Measurements from ENCODE around the gene SNTA1. TPM values are rescaled to one million over a fixed set of nuclear protein-coding genes. Genes with fewer than 3 reads are reported as not detected.
"Not testable (repeated sequence)": the region's sequence is repeated elsewhere in the genome, so short reads cannot be mapped to it uniquely, and the experiment has no call there.

The SNTA1 gene
- polyA plus RNA-seq, 1 donor from 2014 or later, result 13.2 TPM

DNA sequence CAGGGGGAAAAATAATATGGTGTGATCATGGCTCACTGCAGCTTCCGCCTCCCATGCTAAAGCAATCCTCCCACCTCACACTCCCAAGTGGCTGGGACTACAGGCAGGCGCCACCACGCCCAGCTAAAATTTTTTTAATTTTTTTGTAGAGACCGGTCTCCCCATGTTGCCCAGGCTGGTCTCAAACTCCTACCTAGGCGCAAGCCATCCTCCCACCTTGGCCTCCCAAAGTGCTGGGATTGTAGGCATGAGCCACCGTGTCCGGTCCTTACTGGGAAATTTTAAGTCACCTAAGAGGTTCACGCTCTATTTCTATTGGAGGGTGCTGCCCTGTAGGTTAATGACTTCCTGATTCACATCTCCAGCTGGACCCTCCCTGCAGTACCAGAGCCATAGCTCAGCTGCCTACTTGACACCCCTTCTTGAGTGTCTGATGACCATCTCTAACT is 41.6 kb downstream of the SNTA1 start:
- Mint-ChIP-seq H3K4me1 (peaks cover 17 to 29% (median 25%) of the 10 kb centered on the region in 3 donors), H3K9me3 (no peaks in the 10 kb centered on the region), H3K4me3 (peak overlapping the region; percentile 90 to 98 (median 96)), H3K27me3 (peaks cover 1% of the 10 kb centered on the region), H3K36me3 (peaks cover 4% of the 10 kb centered on the region), H3K27ac (peak overlapping the region in 2 of 3 donors; percentile 63 to 64)

DNA sequence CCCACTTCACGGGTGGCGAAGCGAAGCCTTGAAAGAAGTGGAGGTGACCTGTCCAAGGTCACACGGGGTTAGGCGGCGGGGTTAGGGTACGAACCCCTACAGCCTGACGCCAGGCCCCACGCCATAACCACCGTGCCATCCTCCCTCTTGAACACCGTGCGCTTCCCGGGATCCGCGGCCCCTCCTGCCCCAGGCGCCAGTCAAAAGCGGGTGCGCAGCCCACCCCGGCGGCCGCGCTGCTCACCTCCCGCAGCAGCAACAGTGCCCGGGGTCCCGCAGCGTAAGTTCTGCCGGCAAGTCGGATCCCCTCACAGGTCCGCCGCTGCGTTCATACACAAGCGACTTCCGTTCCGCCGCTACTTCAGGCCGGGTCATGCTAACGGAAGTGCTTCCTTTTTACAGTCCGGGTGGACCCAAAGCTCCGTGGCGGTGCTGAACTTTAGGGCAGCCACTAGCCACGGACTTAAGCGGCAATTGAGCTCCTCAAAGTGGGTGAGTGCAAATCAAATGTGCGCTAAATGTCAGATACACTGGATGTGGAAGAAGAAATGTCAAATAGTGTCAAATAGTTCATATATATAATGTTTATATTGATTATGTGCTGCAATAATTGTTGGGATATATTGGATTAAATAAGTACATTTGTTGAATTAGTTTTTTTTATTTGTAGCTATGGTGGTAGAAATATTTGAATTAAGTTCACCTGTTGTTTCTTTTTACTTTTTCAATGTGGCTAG is 42.2 kb downstream of the SNTA1 start, which contains the start of gene CDK5RAP1:
TSS of gene CDK5RAP1 (minus strand) at position 336 of the 737 bp plus-strand sequence. CDS start 4,455 bp downstream, outside the sequence.
- Mint-ChIP-seq H3K36me3 (peaks cover 4% of the 10 kb centered on the region), H3K9me3 (no peaks in the 10 kb centered on the region), H3K4me1 (peaks cover 19 to 32% (median 25%) of the 10 kb centered on the region in 3 donors)

DNA sequence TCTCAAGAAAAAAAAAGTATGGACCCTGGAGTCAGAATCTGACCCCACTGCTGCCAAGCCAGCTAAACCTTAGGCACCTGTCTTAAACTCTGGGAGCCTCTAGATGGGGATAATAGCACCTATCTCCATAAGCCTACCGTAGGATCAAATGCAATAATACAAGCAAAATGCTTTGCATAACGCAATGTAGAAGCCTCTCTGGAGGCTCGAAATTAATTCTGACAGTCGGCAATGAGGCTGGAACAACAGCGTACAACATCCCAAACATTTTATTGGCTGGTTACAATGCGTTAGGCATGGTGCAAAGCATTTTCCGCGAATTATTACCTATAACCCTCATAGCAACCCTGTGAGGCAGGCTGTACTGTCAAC is 42.8 kb downstream of the SNTA1 start:
- H3K27me3 Mint-ChIP-seq, result peaks cover 1% of the 10 kb centered on the region
- H3K4me1 Mint-ChIP-seq, result peaks cover 21 to 37% (median 30%) of the 10 kb centered on the region in 3 donors
- peak overlapping the region; percentile 86 to 98 (median 93) for H3K4me3 Mint-ChIP-seq
- no peaks in the 10 kb centered on the region for H3K9me3 Mint-ChIP-seq
- peaks cover 7% of the 10 kb centered on the region for H3K36me3 Mint-ChIP-seq
- H3K27ac Mint-ChIP-seq, result peak overlapping the region; percentile 2 to 96 (median 53)

More for the DNA sequence above, 42.2 kb downstream of the SNTA1 start, which contains the start of gene CDK5RAP1:
- peak within 1 kb of the TSS; percentile 64 to 96 (median 81) for H3K27ac Mint-ChIP-seq
- H3K4me3 Mint-ChIP-seq, result peak within 1 kb of the TSS; percentile 90 to 98 (median 96)
- H3K27me3 Mint-ChIP-seq, result peaks cover 1% of the 10 kb centered on the region

DNA sequence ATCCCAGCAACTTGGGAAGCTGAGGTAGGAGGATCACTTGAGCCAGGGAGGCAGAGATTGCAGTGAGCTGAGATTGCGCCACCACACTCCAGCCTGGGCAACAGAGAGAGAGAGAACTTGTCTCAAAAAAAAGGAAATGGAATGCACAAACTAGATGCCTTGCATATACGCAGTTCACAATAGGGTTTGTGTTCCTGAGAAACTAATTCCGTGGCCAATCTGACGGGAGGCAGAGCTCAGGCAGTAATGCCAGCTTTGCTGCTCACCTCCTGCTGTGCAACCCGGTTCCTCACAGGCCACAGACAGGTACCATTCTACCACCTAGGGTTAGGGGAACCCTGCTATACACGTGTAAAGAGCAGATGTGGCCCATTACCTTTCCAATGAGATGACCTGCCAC is 43.6 kb downstream of the SNTA1 start:
- no peaks in the 10 kb centered on the region for H3K9me3 Mint-ChIP-seq
- H3K27ac Mint-ChIP-seq, result no peak overlapping the region
- H3K36me3 Mint-ChIP-seq, result peaks cover 7% of the 10 kb centered on the region
- peaks cover 1% of the 10 kb centered on the region for H3K27me3 Mint-ChIP-seq
- peak overlapping the region; percentile 58 to 96 (median 88) for H3K4me3 Mint-ChIP-seq
- H3K4me1 Mint-ChIP-seq, result peaks cover 21 to 37% (median 30%) of the 10 kb centered on the region in 3 donors

DNA sequence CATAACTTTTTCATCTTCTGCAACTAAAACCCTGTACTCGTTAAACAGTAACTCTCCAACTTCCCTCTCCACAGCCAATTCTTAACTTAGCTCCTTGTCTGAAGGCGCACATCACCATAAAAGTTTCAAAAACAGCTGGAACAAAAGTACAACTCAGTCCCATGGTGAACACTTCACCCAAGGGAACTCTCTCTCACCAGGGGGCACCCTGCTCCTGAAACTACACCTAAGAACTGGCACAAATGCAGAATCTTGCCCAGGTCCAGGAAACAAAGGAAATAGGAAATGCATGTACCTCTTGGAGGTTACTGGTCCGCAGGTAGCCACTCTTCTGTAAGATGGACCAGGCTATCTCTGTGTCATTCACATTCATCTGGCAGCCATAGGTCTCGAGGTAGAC is 48.8 kb downstream of the SNTA1 start:
- Mint-ChIP-seq H3K36me3 (peaks cover 17% of the 10 kb centered on the region), H3K9me3 (no peaks in the 10 kb centered on the region), H3K4me3 (peak overlapping the region in 1 of 4 donors; percentile 10), H3K27ac (peak overlapping the region in 1 of 3 donors; percentile 24), H3K27me3 (no peaks in the 10 kb centered on the region), H3K4me1 (peaks cover 15 to 28% (median 24%) of the 10 kb centered on the region in 3 donors)

GRCh38 chr20:33393609-33394008 is 50.0 kb downstream of the SNTA1 start:
- Mint-ChIP-seq H3K27me3 (no peaks in the 10 kb centered on the region), H3K27ac (no peak overlapping the region), H3K9me3 (no peaks in the 10 kb centered on the region), H3K4me3 (no peak overlapping the region), H3K4me1 (peaks cover 13 to 23% (median 16%) of the 10 kb centered on the region in 3 donors), H3K36me3 (peaks cover 17% of the 10 kb centered on the region)

- Mint-ChIP-seq H3K4me1 (peaks cover 13 to 16% (median 13%) of the 10 kb centered on the region in 3 donors), H3K4me3 (peak overlapping the region in 1 of 4 donors; percentile 38), H3K27me3 (no peaks in the 10 kb centered on the region), H3K27ac (no peak overlapping the region), H3K9me3 (no peaks in the 10 kb centered on the region), H3K36me3 (peaks cover 17% of the 10 kb centered on the region)
These were observed 51.7 kb downstream of the SNTA1 start for GRCh38 chr20:33391722-33392415.

GRCh38 chr20:33389326-33389725 is 54.2 kb downstream of the SNTA1 start:
- peaks cover 14% of the 10 kb centered on the region for H3K36me3 Mint-ChIP-seq
- not testable (repeated sequence) for H3K4me3 Mint-ChIP-seq, H3K27ac Mint-ChIP-seq, H3K4me1 Mint-ChIP-seq, H3K27me3 Mint-ChIP-seq, H3K9me3 Mint-ChIP-seq

DNA sequence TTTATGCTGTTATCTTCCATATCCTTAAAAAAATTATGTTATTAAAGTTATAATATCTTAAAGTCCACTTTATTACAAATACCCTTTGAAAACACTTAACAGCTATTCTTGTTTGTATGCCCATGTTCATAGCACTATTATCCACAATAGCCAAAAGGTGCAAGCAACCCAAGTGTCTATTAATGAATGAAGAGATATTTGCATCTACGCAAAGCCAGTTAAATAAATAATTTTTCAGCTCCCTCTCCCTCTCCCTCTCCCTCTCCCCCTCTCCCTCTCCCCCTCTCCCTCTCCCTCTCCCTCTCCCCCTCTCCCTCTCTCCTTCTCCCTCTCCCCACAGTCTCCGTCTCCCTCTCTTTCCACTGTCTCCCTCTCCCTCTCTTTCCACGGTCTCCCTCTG is 55.3 kb downstream of the SNTA1 start:
- Mint-ChIP-seq H3K27ac (no peak overlapping the region), H3K4me3 (no peak overlapping the region), H3K27me3 (no peaks in the 10 kb centered on the region), H3K4me1 (peaks cover 2 to 6% (median 3%) of the 10 kb centered on the region in 3 donors), H3K9me3 (no peaks in the 10 kb centered on the region), H3K36me3 (peaks cover 12% of the 10 kb centered on the region)

GRCh38 chr20:33387177-33387576 is 56.4 kb downstream of the SNTA1 start:
- H3K4me3 Mint-ChIP-seq, result no peak overlapping the region
- peaks cover 11% of the 10 kb centered on the region for H3K36me3 Mint-ChIP-seq
- H3K9me3 Mint-ChIP-seq, result no peaks in the 10 kb centered on the region
- H3K4me1 Mint-ChIP-seq, result peaks cover 0 to 2% (median 2%) of the 10 kb centered on the region in 3 donors
- no peak overlapping the region for H3K27ac Mint-ChIP-seq
- no peaks in the 10 kb centered on the region for H3K27me3 Mint-ChIP-seq

- H3K4me1 Mint-ChIP-seq, result peaks cover 0 to 2% (median 0%) of the 10 kb centered on the region in 3 donors
- H3K4me3 Mint-ChIP-seq, result no peak overlapping the region
- no peak overlapping the region for H3K27ac Mint-ChIP-seq
- no peaks in the 10 kb centered on the region for H3K9me3 Mint-ChIP-seq
- H3K27me3 Mint-ChIP-seq, result no peaks in the 10 kb centered on the region
- H3K36me3 Mint-ChIP-seq, result peaks cover 11% of the 10 kb centered on the region
These were observed 56.9 kb downstream of the SNTA1 start for GRCh38 chr20:33386673-33387072.

GRCh38 chr20:33377366-33377765 is 66.2 kb downstream of the SNTA1 start:
- no peak overlapping the region for H3K4me3 Mint-ChIP-seq
- H3K27me3 Mint-ChIP-seq, result no peaks in the 10 kb centered on the region
- peaks cover 6% of the 10 kb centered on the region for H3K36me3 Mint-ChIP-seq
- no peak overlapping the region for H3K27ac Mint-ChIP-seq
- peaks cover 3 to 8% (median 6%) of the 10 kb centered on the region in 3 donors for H3K4me1 Mint-ChIP-seq
- H3K9me3 Mint-ChIP-seq, result no peaks in the 10 kb centered on the region

DNA sequence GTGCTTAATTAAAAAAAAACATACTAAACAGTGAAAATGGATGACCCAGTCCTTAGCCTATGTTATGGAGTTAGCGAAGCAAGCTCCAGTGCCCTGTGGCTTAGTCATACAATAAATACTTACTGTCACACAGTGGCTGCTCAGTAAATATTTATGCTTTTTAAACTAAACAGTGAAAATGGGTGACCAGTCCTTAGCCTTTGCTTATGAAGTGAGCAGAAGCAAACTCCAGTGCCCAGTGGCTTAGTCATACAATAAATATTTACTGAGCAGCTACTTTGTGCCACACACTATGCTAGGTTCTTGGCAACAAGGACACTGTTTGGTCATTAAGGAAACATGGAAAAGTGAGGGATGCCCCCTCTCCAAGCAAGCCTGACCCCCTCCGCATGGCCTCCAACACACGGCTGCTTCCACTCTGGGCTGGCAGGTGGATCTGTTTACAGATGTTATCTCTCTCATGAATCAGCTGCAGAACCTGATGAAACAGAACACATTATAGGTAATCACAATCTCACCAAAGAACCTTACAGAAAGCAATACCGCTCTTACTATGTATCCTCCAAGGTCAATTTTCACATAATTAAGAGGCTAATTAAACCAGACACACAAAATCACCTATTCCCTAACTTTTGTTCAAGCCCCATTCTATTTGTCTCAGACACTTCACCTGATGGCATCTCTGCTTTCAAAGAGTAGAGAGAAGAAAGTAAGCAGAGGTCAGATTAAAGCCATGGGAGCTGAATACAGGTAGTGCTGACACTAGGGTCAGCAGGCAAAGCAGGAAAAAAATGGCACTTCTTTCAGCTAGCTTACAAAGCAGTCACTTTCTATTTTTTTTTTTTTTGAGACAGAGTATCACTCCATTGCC is 69.6 kb downstream of the SNTA1 start:
- no peaks in the 10 kb centered on the region for H3K9me3 Mint-ChIP-seq
- H3K4me1 Mint-ChIP-seq, result peaks cover 11 to 26% (median 21%) of the 10 kb centered on the region in 3 donors
- no peaks in the 10 kb centered on the region for H3K27me3 Mint-ChIP-seq
- peaks cover 3% of the 10 kb centered on the region for H3K36me3 Mint-ChIP-seq
- H3K4me3 Mint-ChIP-seq, result peak overlapping the region in 1 of 4 donors; percentile 28
- peak overlapping the region in 1 of 3 donors; percentile 22 for H3K27ac Mint-ChIP-seq

DNA sequence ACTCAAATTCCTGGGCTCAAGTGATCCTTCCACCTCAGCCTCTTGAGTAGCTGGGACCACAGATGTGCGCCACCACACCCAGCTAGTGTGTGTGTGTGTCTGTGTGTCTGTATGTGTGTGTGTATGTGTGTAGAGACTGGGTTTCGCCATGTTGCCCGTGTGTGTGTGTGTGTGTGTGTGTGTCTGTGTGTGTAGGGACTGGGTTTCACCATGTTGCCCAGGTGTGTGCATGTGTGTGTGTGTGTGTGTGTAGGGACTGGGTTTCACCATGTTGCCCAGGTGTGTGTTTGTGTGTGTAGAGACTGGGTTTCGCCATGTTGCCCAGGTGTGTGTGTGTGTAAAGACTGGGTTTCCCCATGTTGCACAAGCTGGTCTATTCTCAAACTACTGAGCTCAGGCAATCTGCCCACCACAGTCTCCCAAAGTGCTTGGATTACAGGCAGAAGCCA is 70.5 kb downstream of the SNTA1 start:
- no peaks in the 10 kb centered on the region for H3K9me3 Mint-ChIP-seq
- no peaks in the 10 kb centered on the region for H3K27me3 Mint-ChIP-seq
- peaks cover 3% of the 10 kb centered on the region for H3K36me3 Mint-ChIP-seq
- peaks cover 11 to 26% (median 21%) of the 10 kb centered on the region in 3 donors for H3K4me1 Mint-ChIP-seq
- H3K4me3 Mint-ChIP-seq, result no peak overlapping the region
- H3K27ac Mint-ChIP-seq, result no peak overlapping the region

All from IgD-negative memory B cell (primary cell).